22Rv1 (cell line): Measurements from ENCODE around the gene RNF150.
"Not testable (repeated sequence)": the region's sequence is repeated elsewhere in the genome, so short reads cannot be mapped to it uniquely, and the experiment has no call there.

ENCODE experiments used
- H3K27ac ChIP-seq: fragments of 450-650 bp; 2 replicates; pipeline ENCODE4 v1.5.1; 2017
- CTCF ChIP-seq: fragments of 450-650 bp; IDR thresholded peaks from 2 replicates; pipeline ENCODE4 v1.5.1; 2017; ENCODE audit warnings: mild to moderate bottlenecking
- ZFX ChIP-seq: fragments of 450-650 bp; IDR thresholded peaks from 2 replicates; pipeline ENCODE4 v1.6.1; 2017; ENCODE audit warnings: antibody characterized with exemption, borderline replicate concordance

The RNF150 gene

GRCh38 chr4:141056473-141056872 is 76.8 kb downstream of the RNF150 start:
- no peak overlapping the region for H3K27ac ChIP-seq
- no peak for TF ChIP-seq CTCF

GRCh38 chr4:141054446-141054845 is 78.8 kb downstream of the RNF150 start:
- H3K27ac ChIP-seq, result no peak overlapping the region
- TF ChIP-seq CTCF (no peak), ZFX (no peak)

GRCh38 chr4:141050999-141051398 is 82.3 kb downstream of the RNF150 start:
- H3K27ac ChIP-seq, result not testable (repeated sequence)

- no peak overlapping the region for H3K27ac ChIP-seq
- no peak for TF ChIP-seq CTCF
- no peak for TF ChIP-seq ZFX
Measured at GRCh38 chr4:141047228-141047884, 85.9 kb downstream of the RNF150 start.

GRCh38 chr4:141046255-141046654 is 87.0 kb downstream of the RNF150 start:
- no peak overlapping the region for H3K27ac ChIP-seq
- no peak for TF ChIP-seq CTCF
- no peak for TF ChIP-seq ZFX

- TF ChIP-seq ZFX (no peak), CTCF (no peak)
- H3K27ac ChIP-seq, result no peak overlapping the region
Measured at GRCh38 chr4:141045848-141046247, 87.4 kb downstream of the RNF150 start.

GRCh38 chr4:141041021-141041476 is 92.2 kb downstream of the RNF150 start:
- H3K27ac ChIP-seq, result no peak overlapping the region
- no peak for TF ChIP-seq CTCF
- no peak for TF ChIP-seq ZFX

- no peak for TF ChIP-seq CTCF
- TF ChIP-seq ZFX, result no peak
- H3K27ac ChIP-seq, result no peak overlapping the region
Measured at GRCh38 chr4:141039156-141039555, 94.1 kb downstream of the RNF150 start.
